Fibroblast of skin of scalp (primary cell): ENCODE results near the gene SYNJ2.
A peak's percentile ranks its signal among the peaks of the same experiment; 100 is the strongest.

Source experiments
- DNase-seq: peaks from one replicate; pipeline ENCODE4 v3.0.0-alpha.2; 2013

Gene SYNJ2

DNA sequence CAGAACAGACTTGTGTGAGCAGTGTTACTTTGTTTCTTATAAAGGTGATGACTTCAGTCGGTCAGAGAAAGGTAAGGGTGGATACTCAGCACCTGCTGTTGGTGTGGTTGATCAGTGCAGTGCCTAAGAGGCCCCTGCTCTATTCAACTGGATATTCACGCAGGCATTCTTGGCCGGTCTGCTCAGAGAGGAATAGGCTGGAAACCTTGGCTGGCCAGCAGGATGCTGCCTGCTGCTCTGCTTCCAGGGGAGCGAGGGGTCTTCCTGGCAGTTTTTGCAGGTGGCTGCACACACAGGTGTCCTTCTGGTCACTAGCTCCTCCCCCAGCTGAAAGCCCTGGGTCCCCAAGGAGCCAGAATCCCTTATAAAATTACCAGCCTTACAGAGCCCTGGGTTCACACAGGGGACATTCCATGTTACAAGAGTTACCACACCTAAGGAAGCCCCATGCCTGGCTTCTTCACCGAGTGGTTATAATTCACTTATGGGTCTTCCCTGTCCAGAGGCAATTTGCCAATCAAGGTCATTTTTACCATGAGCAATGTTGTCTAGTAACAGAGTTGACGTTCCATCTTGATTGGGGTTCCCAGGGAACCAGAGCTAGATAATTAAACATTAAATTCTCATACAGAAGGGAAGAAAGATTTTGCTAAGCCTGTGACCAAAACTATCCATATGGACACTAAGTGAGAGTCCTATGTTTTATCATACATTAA lies 16.4 kb downstream of the SYNJ2 start:
- DNase-seq, result no peak

- no peak for DNase-seq
These were observed 17.1 kb downstream of the SYNJ2 start for GRCh38 chr6:157998707-157999167.

DNA sequence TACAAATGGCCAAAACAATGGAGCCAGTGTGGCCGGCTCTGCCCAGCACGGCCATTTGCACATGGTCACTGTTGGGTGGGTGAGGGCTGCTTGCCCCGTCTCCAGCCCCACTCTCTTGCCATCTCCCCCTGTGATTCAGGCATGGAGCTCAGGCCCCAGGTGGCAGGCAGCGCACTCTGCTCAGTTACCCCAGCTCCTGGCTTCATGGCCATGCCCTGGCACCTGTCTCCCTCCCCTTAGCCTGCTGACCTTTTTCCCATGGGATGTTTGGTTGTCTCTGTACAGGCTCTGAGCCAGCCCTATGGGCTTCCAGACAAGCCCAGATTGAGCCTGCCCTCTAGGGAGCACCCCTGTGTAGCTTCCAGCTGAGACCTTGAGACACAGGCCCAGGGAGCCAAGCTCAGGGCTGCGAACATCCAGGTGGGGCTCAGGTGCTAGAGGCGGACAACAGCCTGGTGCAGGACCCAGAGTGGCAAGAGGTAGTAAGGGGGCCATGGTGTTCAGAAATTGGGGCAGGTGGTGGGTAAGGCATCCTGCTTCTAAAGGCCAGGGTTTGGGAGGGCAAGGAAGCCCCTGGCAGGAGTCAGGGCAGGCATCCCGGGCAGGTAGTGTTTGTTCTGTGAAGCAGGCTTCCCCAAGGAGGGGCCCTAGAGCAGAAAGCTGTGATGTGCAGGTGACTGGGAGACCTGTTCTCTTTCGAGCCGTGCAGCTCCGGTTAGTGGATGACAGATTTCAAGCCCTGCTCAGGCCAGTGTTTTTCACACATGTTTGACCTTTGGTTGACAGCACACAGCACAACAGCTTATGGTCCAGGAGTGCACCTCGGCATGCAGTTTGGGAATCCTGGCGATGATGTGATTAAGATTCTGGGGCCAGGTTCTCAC lies 17.7 kb downstream of the SYNJ2 start:
- DNase-seq, result no peak

DNA sequence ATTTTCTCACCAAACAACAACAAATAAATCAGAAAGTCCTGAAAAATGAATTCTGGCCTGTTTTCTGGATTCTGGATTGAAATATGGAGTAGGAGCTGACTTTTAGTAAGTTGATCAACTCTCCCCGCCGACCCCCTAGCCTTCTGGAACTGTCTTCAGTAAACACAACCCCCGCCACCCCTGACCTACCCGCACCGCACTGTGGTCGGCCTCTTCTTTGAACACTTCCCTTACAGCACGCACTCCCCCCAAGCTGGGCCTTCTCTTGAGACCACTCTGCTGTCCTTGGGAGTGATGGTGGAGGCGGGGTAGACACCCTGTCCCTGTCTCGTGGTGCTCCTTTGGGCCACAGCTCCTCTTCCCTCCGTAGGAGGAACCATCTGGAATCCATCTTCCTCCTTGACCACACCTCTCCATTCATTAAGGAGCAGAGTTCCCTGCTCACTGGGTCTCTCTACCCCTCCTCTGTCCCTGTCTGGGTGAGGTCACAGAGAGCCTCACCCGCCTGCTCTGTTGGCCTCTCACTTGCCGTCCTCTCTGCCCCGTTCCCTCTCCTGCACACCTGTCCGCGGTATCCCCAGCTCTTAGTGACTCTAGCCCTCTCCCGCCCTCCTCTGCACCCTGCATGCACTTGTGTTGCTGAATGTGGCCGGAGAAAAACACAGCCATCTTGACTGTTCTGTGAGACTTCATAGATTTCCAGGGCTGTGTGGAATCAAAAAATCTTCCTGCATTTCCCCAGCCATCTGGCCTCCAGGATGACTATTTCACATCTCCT lies 19.1 kb downstream of the SYNJ2 start:
- DNase-seq, result no peak

DNA sequence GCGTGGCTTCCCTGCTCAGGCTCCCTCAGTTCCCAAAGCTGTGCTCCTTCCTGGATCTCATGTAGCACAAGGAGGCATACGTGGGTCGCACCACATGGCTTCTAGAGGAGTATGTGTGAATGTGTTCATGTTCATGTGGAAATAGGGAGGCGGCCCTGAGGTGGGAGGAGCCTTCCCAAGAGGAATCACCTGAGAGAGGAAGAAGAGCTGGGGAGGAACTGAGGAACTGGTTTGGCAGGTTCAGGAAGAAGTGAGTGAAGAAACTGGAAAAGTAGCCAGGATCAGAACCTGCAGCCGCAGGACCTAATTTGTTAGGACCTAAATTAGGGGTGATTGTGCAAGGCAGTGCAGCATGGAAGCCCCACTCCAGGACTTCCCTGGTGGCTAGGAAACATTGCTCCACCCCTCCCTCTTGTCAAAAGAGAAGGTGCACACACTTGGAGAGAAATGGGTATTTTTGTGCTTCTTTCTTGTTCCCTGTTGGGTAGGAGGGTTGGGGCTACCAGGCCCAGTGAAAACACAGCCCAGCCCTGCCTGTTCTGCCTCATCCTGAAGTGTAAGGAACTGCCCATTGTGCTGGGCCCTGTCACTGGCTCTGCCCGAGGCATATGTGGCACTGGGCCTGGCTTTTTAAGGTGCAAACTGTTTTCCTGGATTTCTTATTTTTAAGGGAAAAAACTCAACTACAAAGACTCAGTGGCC lies 20.7 kb downstream of the SYNJ2 start:
- no peak for DNase-seq

GRCh38 chr6:158002951-158003853 lies 21.5 kb downstream of the SYNJ2 start:
- peak; percentile 94 for DNase-seq

- DNase-seq, result no peak
These were observed 22.4 kb downstream of the SYNJ2 start for GRCh38 chr6:158003910-158004700.

GRCh38 chr6:158004701-158005095 lies 23.0 kb downstream of the SYNJ2 start:
- no peak for DNase-seq

DNA sequence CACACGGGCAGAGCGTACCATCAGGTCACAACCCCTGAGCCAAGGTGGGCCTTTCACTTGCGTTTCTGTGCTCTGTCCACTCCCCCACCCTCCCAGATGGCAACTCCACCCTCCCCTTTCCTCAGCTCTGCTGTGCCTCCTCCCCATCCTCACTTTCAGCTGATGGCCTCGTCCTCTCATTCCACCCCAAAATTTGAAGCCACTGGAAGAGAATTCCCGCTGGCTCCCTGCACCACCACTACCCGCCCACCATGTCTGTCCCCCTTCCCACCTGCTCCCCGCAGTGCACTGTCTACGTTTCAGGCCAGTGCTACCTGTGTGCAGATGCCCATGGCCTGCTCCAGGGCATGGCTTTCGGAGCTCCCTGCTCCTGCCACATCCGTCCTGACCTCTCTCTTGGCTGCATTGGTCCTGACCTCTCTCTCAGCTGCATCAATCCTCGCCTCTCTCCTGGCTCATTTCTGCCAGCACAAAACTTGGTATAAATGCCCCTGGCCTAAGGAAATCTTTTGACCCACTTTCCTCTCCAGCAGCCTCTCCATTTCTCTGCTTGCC lies 24.0 kb downstream of the SYNJ2 start:
- no peak for DNase-seq

DNA sequence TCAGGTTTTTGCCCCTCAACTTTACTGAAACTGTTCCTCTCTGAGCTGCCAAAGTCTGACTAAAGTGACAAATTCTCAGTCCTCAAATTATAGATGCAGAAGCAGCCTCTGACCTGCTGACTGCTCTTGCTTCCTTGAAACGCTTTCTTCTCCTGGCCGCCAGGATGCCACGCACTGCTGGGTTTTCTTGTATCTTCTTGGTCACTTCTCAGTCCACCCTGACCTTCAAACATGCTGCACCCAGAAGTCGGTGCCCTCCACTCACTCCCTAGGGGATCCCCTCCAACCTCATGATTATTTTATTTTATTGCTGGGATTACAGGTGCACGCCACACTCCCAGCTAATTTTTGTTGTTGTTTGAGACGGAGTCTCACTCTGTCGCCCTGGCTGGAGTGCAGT lies 24.7 kb downstream of the SYNJ2 start:
- DNase-seq, result no peak

- DNase-seq, result no peak
These were observed 25.3 kb downstream of the SYNJ2 start for GRCh38 chr6:158006821-158007570.

DNA sequence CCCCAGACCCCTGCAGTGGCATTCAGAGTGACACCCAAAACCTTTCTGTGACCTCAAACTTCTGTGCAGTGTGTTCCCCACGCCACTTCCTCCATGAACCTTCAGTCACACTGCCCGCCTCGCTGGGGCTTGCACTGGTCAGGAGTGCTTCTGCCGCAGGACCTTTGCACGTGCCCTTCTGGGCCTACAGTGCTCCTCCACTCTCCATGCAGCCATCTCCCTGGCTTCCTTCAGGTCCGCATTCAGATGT lies 27.1 kb downstream of the SYNJ2 start:
- no peak for DNase-seq

- DNase-seq, result peak; percentile 91
These were observed 27.6 kb downstream of the SYNJ2 start for GRCh38 chr6:158009114-158009891.

- no peak for DNase-seq
These were observed 28.4 kb downstream of the SYNJ2 start for GRCh38 chr6:158009935-158010585.

GRCh38 chr6:158010591-158011477 lies 29.2 kb downstream of the SYNJ2 start:
- DNase-seq, result no peak

GRCh38 chr6:158011478-158011920 lies 29.8 kb downstream of the SYNJ2 start:
- DNase-seq, result no peak

- no peak for DNase-seq
These were observed 30.4 kb downstream of the SYNJ2 start for GRCh38 chr6:158011980-158012566.
